Fibroblast of lung (primary cell): ENCODE measurements around the gene ZFPM1. TPM values are rescaled to one million over a fixed set of nuclear protein-coding genes. Genes with fewer than 3 reads are reported as not detected.
A peak's percentile ranks its signal among the peaks of the same experiment; 100 is the strongest.

Experiments used
- DNase-seq, 2 donors: peaks; one replicate each; pipeline versions ENCODE4 v3.0.0 to v3.0.0-alpha.2; 2010; ENCODE audit warnings: low read depth in 2 of 2
- H2AFZ ChIP-seq: 2 replicates; pipeline ENCODE4 v1.5.1; 2012; ENCODE audit warnings: low read length, control low read depth, inconsistent platforms
- H3K27ac ChIP-seq: 2 replicates; pipeline ENCODE4 v1.5.1; 2011; ENCODE audit warnings: low read length, control low read depth; ENCODE audit not compliant: insufficient read depth
- H3K27me3 ChIP-seq: 2 replicates; pipeline ENCODE4 v1.5.1; 2011; ENCODE audit warnings: mild to moderate bottlenecking, low read length; ENCODE audit not compliant: control insufficient read depth, insufficient read depth
- H3K36me3 ChIP-seq: 2 replicates; pipeline ENCODE4 v1.5.1; 2011; ENCODE audit warnings: low read length; ENCODE audit not compliant: control insufficient read depth, insufficient read depth
- H3K4me1 ChIP-seq: 2 replicates; pipeline ENCODE4 v1.5.1; 2011; ENCODE audit warnings: low read length; ENCODE audit not compliant: control insufficient read depth, insufficient read depth; ENCODE audit errors: extremely low read depth
- H3K4me2 ChIP-seq: 2 replicates; pipeline ENCODE4 v1.5.1; 2011; ENCODE audit warnings: low read length, control low read depth; ENCODE audit not compliant: insufficient read depth; ENCODE audit errors: extremely low read depth
- H3K4me3 ChIP-seq, 4 experiments: fragments of 200-600 bp in 1 of 4; sonication (generic) in 1 of 4; replicated peaks in 1 of 4; 2 replicates each; pipeline ENCODE4 v1.5.1; 2011 to 2016; ENCODE audit warnings: low read length in 4 of 4, low read depth in 3 of 4, mild to moderate bottlenecking in 3 of 4, control low read depth in 2 of 4, inconsistent platforms in 1 of 4, mixed read lengths in 1 of 4; ENCODE audit not compliant: insufficient read depth in 1 of 4; ENCODE audit errors: control extremely low read depth in 1 of 4
- H3K79me2 ChIP-seq: 2 replicates; pipeline ENCODE4 v1.5.1; 2012; ENCODE audit warnings: mild to moderate bottlenecking, low read length, inconsistent platforms; ENCODE audit not compliant: control insufficient read depth, insufficient read depth
- H3K9ac ChIP-seq: 2 replicates; pipeline ENCODE4 v1.5.1; 2011; ENCODE audit warnings: mild to moderate bottlenecking, low read length, control low read depth; ENCODE audit not compliant: insufficient read depth
- H3K9me3 ChIP-seq: 2 replicates; pipeline ENCODE4 v1.5.1; 2012; ENCODE audit warnings: low read depth, low read length; ENCODE audit not compliant: control insufficient read depth, insufficient read depth
- H4K20me1 ChIP-seq: 2 replicates; pipeline ENCODE4 v1.5.1; 2011; ENCODE audit warnings: low read length; ENCODE audit not compliant: control insufficient read depth, insufficient read depth; ENCODE audit errors: extremely low read depth
- EZH2 ChIP-seq: IDR thresholded peaks from 2 replicates; pipeline ENCODE4 v1.5.1; 2012; ENCODE audit warnings: low read length, control low read depth, mild to moderate bottlenecking; ENCODE audit errors: missing control alignments
- polyA plus RNA-seq, 2 donors: library from polyadenylated mRNA; depleted of rRNA in 1 of 2; stranded (reverse) in 1 of 2; unstranded in 1 of 2; fragments of >200 nt; gene quantifications; 2 replicates each; pipeline ENCODE4 v1.2.1, GENCODE V29; 2011 to 2012; ENCODE audit warnings: missing spikeins in 1 of 2
- total RNA-seq: library from RNA; depleted of rRNA; stranded (reverse); fragments of >200 nt; gene quantifications from 2 replicates; pipeline ENCODE4 v1.2.1, GENCODE V29; 2014
- TF ChIP-seq, protein P1 (sequence below), 2 donors: IDR thresholded peaks in 1 of 2; conservative IDR thresholded peaks in 1 of 2; 1 replicate in 1 of 2; 2 replicates in 1 of 2; pipeline ENCODE4 v1.5.1; 2011 to 2012; ENCODE audit warnings: low read length in 2 of 2, control low read depth in 1 of 2, inconsistent platforms in 1 of 2, low read depth in 1 of 2, mild to moderate bottlenecking in 1 of 2

Gene ZFPM1
- total and polyA plus RNA-seq, 2 donors (not counting 1 experiment from before 2014, with no cell fraction given) = 0.27 to 1.7 TPM

GRCh38 chr16:88453611-88454522 is 787 bp downstream of the ZFPM1 start:
- no peak overlapping the region for H3K9ac ChIP-seq
- no peaks in the 10 kb centered on the region for H3K79me2 ChIP-seq
- peak overlapping the region in 3 of 4 experiments; percentile 23 to 66 (median 26) for H3K4me3 ChIP-seq

DNA sequence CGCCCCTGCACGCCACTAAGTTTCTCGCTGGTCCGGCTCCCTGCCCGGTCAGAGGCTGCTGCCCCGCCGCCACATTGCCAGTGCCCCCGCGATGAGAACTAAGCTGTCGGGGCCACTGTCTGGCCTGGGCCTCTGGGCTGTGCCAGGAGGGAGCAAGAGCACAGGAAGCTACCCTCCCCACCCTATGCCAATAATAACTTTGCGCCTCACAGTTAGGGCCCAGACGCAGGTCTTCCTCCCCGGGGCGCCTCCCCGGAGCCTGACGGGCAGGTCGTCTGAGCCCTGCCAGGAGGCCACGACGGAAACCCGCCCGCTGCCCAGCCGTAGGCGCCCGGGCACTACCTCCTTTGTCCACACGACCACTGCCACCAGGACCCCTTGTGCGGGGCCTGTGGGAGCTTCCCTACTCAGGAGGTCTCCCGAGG is 1.5 kb downstream of the ZFPM1 start:
- TF ChIP-seq, protein P1, sequence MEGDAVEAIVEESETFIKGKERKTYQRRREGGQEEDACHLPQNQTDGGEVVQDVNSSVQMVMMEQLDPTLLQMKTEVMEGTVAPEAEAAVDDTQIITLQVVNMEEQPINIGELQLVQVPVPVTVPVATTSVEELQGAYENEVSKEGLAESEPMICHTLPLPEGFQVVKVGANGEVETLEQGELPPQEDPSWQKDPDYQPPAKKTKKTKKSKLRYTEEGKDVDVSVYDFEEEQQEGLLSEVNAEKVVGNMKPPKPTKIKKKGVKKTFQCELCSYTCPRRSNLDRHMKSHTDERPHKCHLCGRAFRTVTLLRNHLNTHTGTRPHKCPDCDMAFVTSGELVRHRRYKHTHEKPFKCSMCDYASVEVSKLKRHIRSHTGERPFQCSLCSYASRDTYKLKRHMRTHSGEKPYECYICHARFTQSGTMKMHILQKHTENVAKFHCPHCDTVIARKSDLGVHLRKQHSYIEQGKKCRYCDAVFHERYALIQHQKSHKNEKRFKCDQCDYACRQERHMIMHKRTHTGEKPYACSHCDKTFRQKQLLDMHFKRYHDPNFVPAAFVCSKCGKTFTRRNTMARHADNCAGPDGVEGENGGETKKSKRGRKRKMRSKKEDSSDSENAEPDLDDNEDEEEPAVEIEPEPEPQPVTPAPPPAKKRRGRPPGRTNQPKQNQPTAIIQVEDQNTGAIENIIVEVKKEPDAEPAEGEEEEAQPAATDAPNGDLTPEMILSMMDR (conservative IDR thresholded peaks at IDR 0.05 in 1 of 2, IDR thresholded peaks at IDR 0.05 in 1 of 2; ENCODE audit: low read depth in 1 of 2, low read length in 2 of 2) = no peak
- TF ChIP-seq EZH2 = no peak
- H3K9me3 ChIP-seq = no peaks in the 10 kb centered on the region
- no peak for DNase-seq
- H4K20me1 ChIP-seq = no peaks in the 10 kb centered on the region
- peak overlapping the region; percentile 16 for H3K27ac ChIP-seq
- no peaks in the 10 kb centered on the region for H3K36me3 ChIP-seq
- peak overlapping the region; percentile 82 for H3K4me2 ChIP-seq
- peaks cover 10% of the 10 kb centered on the region for H3K4me1 ChIP-seq
- no peak overlapping the region for H2AFZ ChIP-seq
- H3K27me3 ChIP-seq = peaks cover 4% of the 10 kb centered on the region
- H3K4me3 ChIP-seq = peak overlapping the region; percentile 26 to 66 (median 38)
- no peaks in the 10 kb centered on the region for H3K79me2 ChIP-seq
- H3K9ac ChIP-seq = no peak overlapping the region

More at GRCh38 chr16:88453611-88454522, 787 bp downstream of the ZFPM1 start:
- Histone ChIP-seq H3K4me1 (peaks cover 10% of the 10 kb centered on the region), H2AFZ (no peak overlapping the region), H3K9me3 (no peaks in the 10 kb centered on the region), H3K36me3 (no peaks in the 10 kb centered on the region), H4K20me1 (no peaks in the 10 kb centered on the region), H3K4me2 (peak overlapping the region; percentile 84), H3K27me3 (peaks cover 4% of the 10 kb centered on the region), H3K27ac (no peak overlapping the region)
- no peak for TF ChIP-seq EZH2
- TF ChIP-seq, protein P1 (conservative IDR thresholded peaks at IDR 0.05 in 1 of 2, IDR thresholded peaks at IDR 0.05 in 1 of 2; ENCODE audit: low read depth in 1 of 2, low read length in 2 of 2) = no peak
- DNase-seq = no peak

GRCh38 chr16:88455610-88456355 is 2.7 kb downstream of the ZFPM1 start:
- Histone ChIP-seq H3K9me3 (no peaks in the 10 kb centered on the region), H4K20me1 (no peaks in the 10 kb centered on the region), H3K4me2 (peak overlapping the region; percentile 39), H3K4me3 (peak overlapping the region; percentile 40 to 66 (median 52)), H3K4me1 (peaks cover 10% of the 10 kb centered on the region), H3K9ac (peak overlapping the region; percentile 55), H2AFZ (no peak overlapping the region), H3K27me3 (peaks cover 4% of the 10 kb centered on the region), H3K27ac (peak overlapping the region; percentile 48), H3K36me3 (no peaks in the 10 kb centered on the region), H3K79me2 (no peaks in the 10 kb centered on the region)
- peak; percentile 33 to 47 for DNase-seq
- no peak for TF ChIP-seq EZH2
- TF ChIP-seq, protein P1 (conservative IDR thresholded peaks at IDR 0.05 in 1 of 2, IDR thresholded peaks at IDR 0.05 in 1 of 2; ENCODE audit: low read depth in 1 of 2, low read length in 2 of 2) = no peak
